Lower leg skin (tissue), 3 donors: ENCODE data around the gene RALGAPA2.

Source experiments
- POLR2A ChIP-seq, 2 donors: fragments of 450-650 bp; IDR thresholded peaks; one replicate each; pipeline ENCODE4 v1.6.1; 2016 to 2017; ENCODE audit warnings: antibody characterized with exemption in 2 of 2, mild to moderate bottlenecking in 1 of 2, moderate library complexity in 1 of 2
- TF ChIP-seq, protein P1 (sequence below), 3 donors: fragments of 450-650 bp; IDR thresholded peaks; one replicate each; pipeline ENCODE4 v1.5.1; 2016; ENCODE audit warnings: antibody characterized with exemption in 3 of 3, mild to moderate bottlenecking in 3 of 3, moderate library complexity in 2 of 3

DNA sequence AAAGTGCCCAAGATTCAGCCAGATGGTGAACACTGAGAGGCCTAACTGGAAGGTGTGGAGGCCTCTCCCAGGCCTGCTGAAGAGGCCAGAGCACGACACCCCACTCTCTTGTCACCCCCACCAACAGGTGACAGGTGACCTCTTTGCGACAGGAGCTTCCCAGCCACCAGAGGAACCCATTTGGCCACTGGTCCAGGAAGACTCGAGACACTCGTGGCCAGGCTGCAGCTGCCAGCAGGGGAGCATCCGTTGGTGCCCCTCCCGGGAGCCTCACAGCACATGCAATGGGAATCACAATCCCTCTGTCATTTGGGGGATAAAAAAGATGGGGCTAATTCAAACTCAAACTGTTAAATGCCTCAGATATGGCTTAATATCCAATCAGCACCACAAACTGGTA is 181.2 kb downstream of the RALGAPA2 start:
- TF ChIP-seq, protein P1, sequence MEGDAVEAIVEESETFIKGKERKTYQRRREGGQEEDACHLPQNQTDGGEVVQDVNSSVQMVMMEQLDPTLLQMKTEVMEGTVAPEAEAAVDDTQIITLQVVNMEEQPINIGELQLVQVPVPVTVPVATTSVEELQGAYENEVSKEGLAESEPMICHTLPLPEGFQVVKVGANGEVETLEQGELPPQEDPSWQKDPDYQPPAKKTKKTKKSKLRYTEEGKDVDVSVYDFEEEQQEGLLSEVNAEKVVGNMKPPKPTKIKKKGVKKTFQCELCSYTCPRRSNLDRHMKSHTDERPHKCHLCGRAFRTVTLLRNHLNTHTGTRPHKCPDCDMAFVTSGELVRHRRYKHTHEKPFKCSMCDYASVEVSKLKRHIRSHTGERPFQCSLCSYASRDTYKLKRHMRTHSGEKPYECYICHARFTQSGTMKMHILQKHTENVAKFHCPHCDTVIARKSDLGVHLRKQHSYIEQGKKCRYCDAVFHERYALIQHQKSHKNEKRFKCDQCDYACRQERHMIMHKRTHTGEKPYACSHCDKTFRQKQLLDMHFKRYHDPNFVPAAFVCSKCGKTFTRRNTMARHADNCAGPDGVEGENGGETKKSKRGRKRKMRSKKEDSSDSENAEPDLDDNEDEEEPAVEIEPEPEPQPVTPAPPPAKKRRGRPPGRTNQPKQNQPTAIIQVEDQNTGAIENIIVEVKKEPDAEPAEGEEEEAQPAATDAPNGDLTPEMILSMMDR (IDR thresholded peaks at IDR 0.05) = no peak
- TF ChIP-seq POLR2A (IDR thresholded peaks at IDR 0.05) = no peak
